SK-N-SH (cell line): ENCODE measurements around the gene LKAAEAR1. TPM values are rescaled to one million over a fixed set of nuclear protein-coding genes. Genes with fewer than 3 reads are reported as not detected.

Source experiments
- FOXJ3 ChIP-seq: sonication (generic); formaldehyde crosslinking; IDR thresholded peaks from 2 replicates; pipeline ENCODE4 v1.5.1; 2020; ENCODE audit warnings: mild to moderate bottlenecking, missing genetic modification reagents
- GABPA ChIP-seq: IDR thresholded peaks from 2 replicates; pipeline ENCODE4 v1.4.0; 2012; ENCODE audit warnings: low read depth, mild to moderate bottlenecking
- MEF2A ChIP-seq: IDR thresholded peaks from 2 replicates; pipeline ENCODE4 v1.4.0; 2012; ENCODE audit warnings: low read depth, borderline replicate concordance
- MXI1 ChIP-seq: IDR thresholded peaks from 2 replicates; pipeline ENCODE4 v1.6.1; 2012; ENCODE audit warnings: mild to moderate bottlenecking, low read depth, low read length, improper control_type of control experiment
- NRF1 ChIP-seq: IDR thresholded peaks from 2 replicates; pipeline ENCODE4 v1.6.1; 2012; ENCODE audit warnings: low read depth, mild to moderate bottlenecking, low read length
- RAD21 ChIP-seq: IDR thresholded peaks from 2 replicates; pipeline ENCODE4 v1.6.1; 2012; ENCODE audit warnings: mild to moderate bottlenecking, low read length
- RFX5 ChIP-seq: IDR thresholded peaks from 2 replicates; pipeline ENCODE4 v1.6.1; 2012; ENCODE audit warnings: mild to moderate bottlenecking, improper control_type of control experiment, low read length
- SIN3A ChIP-seq: IDR thresholded peaks from 2 replicates; pipeline ENCODE4 v1.6.1; 2012; ENCODE audit warnings: low read depth, mild to moderate bottlenecking, low read length, moderate library complexity, borderline replicate concordance
- SMC3 ChIP-seq: IDR thresholded peaks from 2 replicates; pipeline ENCODE4 v1.6.1; 2012; ENCODE audit warnings: low read depth, low read length, improper control_type of control experiment
- TCF12 ChIP-seq: IDR thresholded peaks from 2 replicates; pipeline ENCODE4 v1.4.0; 2012
- YY1 ChIP-seq: IDR thresholded peaks from 2 replicates; pipeline ENCODE4 v1.4.0; 2012; ENCODE audit warnings: low read depth, mild to moderate bottlenecking
- polyA plus RNA-seq, 3 experiments: library from polyadenylated mRNA; depleted of rRNA; stranded (reverse); fragments of >200 nt; gene quantifications; 2 replicates each; pipeline ENCODE4 v1.2.3, GENCODE V29; 2012
- TF ChIP-seq, protein P1 (sequence below): IDR thresholded peaks from 2 replicates; pipeline ENCODE4 v1.4.0; 2012; ENCODE audit warnings: low read depth, borderline replicate concordance
- TF ChIP-seq, protein P2 (sequence below): IDR thresholded peaks from 2 replicates; pipeline ENCODE4 v1.4.0; 2012; ENCODE audit warnings: low read depth, borderline replicate concordance
- TF ChIP-seq, protein P3 (sequence below): fragments of 200-600 bp; sonication (generic); IDR thresholded peaks from 2 replicates; pipeline ENCODE4 v1.6.1; 2017; ENCODE audit warnings: antibody characterized with exemption, mild to moderate bottlenecking, moderate library complexity
- TF ChIP-seq, protein P4 (sequence below): IDR thresholded peaks from 2 replicates; pipeline ENCODE4 v1.4.0; 2012; ENCODE audit warnings: low read depth
- TF ChIP-seq, protein P5 (sequence below): fragments of 150-350 bp; IDR thresholded peaks from 2 replicates; pipeline ENCODE4 v1.6.1; 2016; ENCODE audit warnings: mild to moderate bottlenecking, low read depth, low read length

The LKAAEAR1 gene
- polyA plus RNA-seq, 1 of the 3 experiments (the other 2 are of a cell fraction) = 0.71 TPM

DNA sequence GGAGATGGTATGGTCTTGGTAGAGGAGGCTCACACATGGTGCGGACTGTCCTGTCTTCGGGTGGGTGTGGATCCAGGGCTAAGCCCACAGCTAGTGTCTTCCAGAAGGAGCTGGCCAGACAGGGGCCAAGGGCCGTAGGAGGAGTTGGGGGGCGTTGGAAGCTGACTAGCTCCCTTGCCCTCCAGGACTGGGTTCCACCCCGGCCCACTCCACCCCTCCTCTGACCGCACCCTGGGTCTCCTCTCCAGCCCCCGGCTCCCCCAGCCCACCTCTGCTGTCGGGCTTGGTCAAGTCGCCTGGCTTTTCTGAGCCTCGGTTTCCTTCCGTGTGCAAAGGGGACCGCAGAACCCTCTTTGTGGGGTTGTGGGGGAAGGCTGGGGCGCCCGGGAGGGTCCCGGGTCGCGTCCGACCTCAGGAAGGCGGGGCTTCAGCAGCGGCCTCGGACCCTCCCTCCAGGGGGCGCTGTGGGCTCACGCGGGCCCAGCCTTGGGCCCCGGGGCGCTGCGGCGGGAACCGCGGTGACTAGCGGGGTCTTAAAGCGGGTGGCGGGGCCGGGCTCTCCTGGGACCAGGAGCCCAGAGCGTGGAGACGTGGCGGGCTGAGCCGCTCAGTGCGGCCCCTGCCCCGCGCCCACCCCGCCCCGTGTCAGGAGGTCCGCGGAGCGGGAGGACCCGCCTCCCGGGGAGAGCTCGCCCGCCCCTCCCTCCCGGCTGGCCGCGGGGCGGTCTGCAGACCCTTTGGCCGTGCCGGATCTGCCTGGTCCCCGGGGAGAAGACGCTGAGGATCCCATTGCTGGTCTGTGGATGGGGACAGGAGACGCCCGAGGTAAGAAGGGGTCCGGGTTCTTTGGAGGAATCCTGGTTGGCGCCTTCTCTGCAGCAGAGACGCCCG lies 17.8 kb upstream of the LKAAEAR1 start (continued):
- TF ChIP-seq, protein P1, sequence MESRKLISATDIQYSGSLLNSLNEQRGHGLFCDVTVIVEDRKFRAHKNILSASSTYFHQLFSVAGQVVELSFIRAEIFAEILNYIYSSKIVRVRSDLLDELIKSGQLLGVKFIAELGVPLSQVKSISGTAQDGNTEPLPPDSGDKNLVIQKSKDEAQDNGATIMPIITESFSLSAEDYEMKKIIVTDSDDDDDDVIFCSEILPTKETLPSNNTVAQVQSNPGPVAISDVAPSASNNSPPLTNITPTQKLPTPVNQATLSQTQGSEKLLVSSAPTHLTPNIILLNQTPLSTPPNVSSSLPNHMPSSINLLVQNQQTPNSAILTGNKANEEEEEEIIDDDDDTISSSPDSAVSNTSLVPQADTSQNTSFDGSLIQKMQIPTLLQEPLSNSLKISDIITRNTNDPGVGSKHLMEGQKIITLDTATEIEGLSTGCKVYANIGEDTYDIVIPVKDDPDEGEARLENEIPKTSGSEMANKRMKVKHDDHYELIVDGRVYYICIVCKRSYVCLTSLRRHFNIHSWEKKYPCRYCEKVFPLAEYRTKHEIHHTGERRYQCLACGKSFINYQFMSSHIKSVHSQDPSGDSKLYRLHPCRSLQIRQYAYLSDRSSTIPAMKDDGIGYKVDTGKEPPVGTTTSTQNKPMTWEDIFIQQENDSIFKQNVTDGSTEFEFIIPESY = no peak
- TF ChIP-seq SMC3 (peak; percentile 28; the same call in 1 of the 2 replicates), RFX5 (no peak), NRF1 (no peak), GABPA (no peak), MXI1 (no peak), FOXJ3 (CRISPR knock-in tag) (no peak), SIN3A (no peak), TCF12 (no peak), MEF2A (no peak), RAD21 (peak; percentile 51), YY1 (no peak)
- TF ChIP-seq, protein P2, sequence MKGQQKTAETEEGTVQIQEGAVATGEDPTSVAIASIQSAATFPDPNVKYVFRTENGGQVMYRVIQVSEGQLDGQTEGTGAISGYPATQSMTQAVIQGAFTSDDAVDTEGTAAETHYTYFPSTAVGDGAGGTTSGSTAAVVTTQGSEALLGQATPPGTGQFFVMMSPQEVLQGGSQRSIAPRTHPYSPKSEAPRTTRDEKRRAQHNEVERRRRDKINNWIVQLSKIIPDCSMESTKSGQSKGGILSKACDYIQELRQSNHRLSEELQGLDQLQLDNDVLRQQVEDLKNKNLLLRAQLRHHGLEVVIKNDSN = no peak
- TF ChIP-seq, protein P3, sequence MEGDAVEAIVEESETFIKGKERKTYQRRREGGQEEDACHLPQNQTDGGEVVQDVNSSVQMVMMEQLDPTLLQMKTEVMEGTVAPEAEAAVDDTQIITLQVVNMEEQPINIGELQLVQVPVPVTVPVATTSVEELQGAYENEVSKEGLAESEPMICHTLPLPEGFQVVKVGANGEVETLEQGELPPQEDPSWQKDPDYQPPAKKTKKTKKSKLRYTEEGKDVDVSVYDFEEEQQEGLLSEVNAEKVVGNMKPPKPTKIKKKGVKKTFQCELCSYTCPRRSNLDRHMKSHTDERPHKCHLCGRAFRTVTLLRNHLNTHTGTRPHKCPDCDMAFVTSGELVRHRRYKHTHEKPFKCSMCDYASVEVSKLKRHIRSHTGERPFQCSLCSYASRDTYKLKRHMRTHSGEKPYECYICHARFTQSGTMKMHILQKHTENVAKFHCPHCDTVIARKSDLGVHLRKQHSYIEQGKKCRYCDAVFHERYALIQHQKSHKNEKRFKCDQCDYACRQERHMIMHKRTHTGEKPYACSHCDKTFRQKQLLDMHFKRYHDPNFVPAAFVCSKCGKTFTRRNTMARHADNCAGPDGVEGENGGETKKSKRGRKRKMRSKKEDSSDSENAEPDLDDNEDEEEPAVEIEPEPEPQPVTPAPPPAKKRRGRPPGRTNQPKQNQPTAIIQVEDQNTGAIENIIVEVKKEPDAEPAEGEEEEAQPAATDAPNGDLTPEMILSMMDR = peak; percentile 61
- TF ChIP-seq, protein P4, sequence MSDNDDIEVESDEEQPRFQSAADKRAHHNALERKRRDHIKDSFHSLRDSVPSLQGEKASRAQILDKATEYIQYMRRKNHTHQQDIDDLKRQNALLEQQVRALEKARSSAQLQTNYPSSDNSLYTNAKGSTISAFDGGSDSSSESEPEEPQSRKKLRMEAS = no peak
- TF ChIP-seq, protein P5, sequence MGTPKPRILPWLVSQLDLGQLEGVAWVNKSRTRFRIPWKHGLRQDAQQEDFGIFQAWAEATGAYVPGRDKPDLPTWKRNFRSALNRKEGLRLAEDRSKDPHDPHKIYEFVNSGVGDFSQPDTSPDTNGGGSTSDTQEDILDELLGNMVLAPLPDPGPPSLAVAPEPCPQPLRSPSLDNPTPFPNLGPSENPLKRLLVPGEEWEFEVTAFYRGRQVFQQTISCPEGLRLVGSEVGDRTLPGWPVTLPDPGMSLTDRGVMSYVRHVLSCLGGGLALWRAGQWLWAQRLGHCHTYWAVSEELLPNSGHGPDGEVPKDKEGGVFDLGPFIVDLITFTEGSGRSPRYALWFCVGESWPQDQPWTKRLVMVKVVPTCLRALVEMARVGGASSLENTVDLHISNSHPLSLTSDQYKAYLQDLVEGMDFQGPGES = no peak
